ENCODE data around the gene NFKB2.

The NFKB2 gene

GRCh38 chr10:102400598-102401341, 5.3 kb downstream of the NFKB2 start:
- H3K27ac ChIP-seq (ENCODE audit: low read depth, low read length), result no peak overlapping the region
- H3K36me3 ChIP-seq (ENCODE audit: low read length), result no peaks in the 10 kb centered on the region
- no peak overlapping the region for H2AFZ ChIP-seq (ENCODE audit: low read depth, low read length, severe bottlenecking)
- TF ChIP-seq EZH2phosphoT487 (conservative IDR thresholded peaks at IDR 0.05; ENCODE audit: low read length) (no peak), CTCF (IDR thresholded peaks at IDR 0.05; ENCODE audit: insufficient read depth, low read length, poor library complexity, severe bottlenecking) (no peak)
- no peaks in the 10 kb centered on the region for H3K9me2 ChIP-seq (replicated peaks; ENCODE audit: insufficient read depth, low read length)
- peaks cover 8% of the 10 kb centered on the region; the same call in 1 of the 2 replicates for H3K79me2 ChIP-seq (ENCODE audit: insufficient read depth, low read length)
- no peaks in the 10 kb centered on the region for H3F3A ChIP-seq (ENCODE audit: insufficient read depth)
- no peak overlapping the region for H3K9ac ChIP-seq (ENCODE audit: low read length)
- no peaks in the 10 kb centered on the region for H4K20me1 ChIP-seq (ENCODE audit: low read depth, low read length)
- H3K9me3 ChIP-seq (ENCODE audit: insufficient read depth, low read length), result no peaks in the 10 kb centered on the region
- H3K4me2 ChIP-seq (ENCODE audit: low read depth, low read length, poor library complexity, severe bottlenecking), result no peak overlapping the region
- H3K27me3 ChIP-seq (ENCODE audit: low read length), result no peaks in the 10 kb centered on the region
- H3K4me3 ChIP-seq (ENCODE audit: insufficient read depth, low read length, poor library complexity, severe bottlenecking), result no peak overlapping the region

GRCh38 chr10:102401342-102401654, 5.8 kb downstream of the NFKB2 start:
- Histone ChIP-seq H3K4me2 (ENCODE audit: low read depth, low read length, poor library complexity, severe bottlenecking) (no peak overlapping the region), H3K27ac (ENCODE audit: low read depth, low read length) (no peak overlapping the region), H3K9me2 (replicated peaks; ENCODE audit: insufficient read depth, low read length) (no peaks in the 10 kb centered on the region), H3K36me3 (ENCODE audit: low read length) (no peaks in the 10 kb centered on the region), H3K9ac (ENCODE audit: low read length) (no peak overlapping the region), H3F3A (ENCODE audit: insufficient read depth) (no peaks in the 10 kb centered on the region), H3K27me3 (ENCODE audit: low read length) (no peaks in the 10 kb centered on the region), H3K9me3 (ENCODE audit: insufficient read depth, low read length) (no peaks in the 10 kb centered on the region), H4K20me1 (ENCODE audit: low read depth, low read length) (no peaks in the 10 kb centered on the region), H2AFZ (ENCODE audit: low read depth, low read length, severe bottlenecking) (no peak overlapping the region), H3K4me3 (ENCODE audit: insufficient read depth, low read length, poor library complexity, severe bottlenecking) (no peak overlapping the region), H3K79me2 (ENCODE audit: insufficient read depth, low read length) (peaks cover 3% of the 10 kb centered on the region; the same call in 1 of the 2 replicates)
- TF ChIP-seq CTCF (IDR thresholded peaks at IDR 0.05; ENCODE audit: insufficient read depth, low read length, poor library complexity, severe bottlenecking), result no peak
- TF ChIP-seq EZH2phosphoT487 (conservative IDR thresholded peaks at IDR 0.05; ENCODE audit: low read length), result no peak

GRCh38 chr10:102401735-102402511, 6.4 kb downstream of the NFKB2 start:
- Histone ChIP-seq H3F3A (ENCODE audit: insufficient read depth) (no peaks in the 10 kb centered on the region), H3K9me2 (replicated peaks; ENCODE audit: insufficient read depth, low read length) (no peaks in the 10 kb centered on the region), H3K9ac (ENCODE audit: low read length) (no peak overlapping the region), H3K27ac (ENCODE audit: low read depth, low read length) (no peak overlapping the region), H3K27me3 (ENCODE audit: low read length) (no peaks in the 10 kb centered on the region), H3K79me2 (ENCODE audit: insufficient read depth, low read length) (no peaks in the 10 kb centered on the region), H3K9me3 (ENCODE audit: insufficient read depth, low read length) (no peaks in the 10 kb centered on the region), H3K4me3 (ENCODE audit: insufficient read depth, low read length, poor library complexity, severe bottlenecking) (no peak overlapping the region), H2AFZ (ENCODE audit: low read depth, low read length, severe bottlenecking) (no peak overlapping the region), H3K4me2 (ENCODE audit: low read depth, low read length, poor library complexity, severe bottlenecking) (no peak overlapping the region), H3K36me3 (ENCODE audit: low read length) (no peaks in the 10 kb centered on the region), H4K20me1 (ENCODE audit: low read depth, low read length) (no peaks in the 10 kb centered on the region)
- no peak for TF ChIP-seq EZH2phosphoT487 (conservative IDR thresholded peaks at IDR 0.05; ENCODE audit: low read length)
- TF ChIP-seq CTCF (IDR thresholded peaks at IDR 0.05; ENCODE audit: insufficient read depth, low read length, poor library complexity, severe bottlenecking), result no peak
